ENCODE measurements around the gene TAMM41. TPM values are rescaled to one million over a fixed set of nuclear protein-coding genes. Genes with fewer than 3 reads are reported as not detected.

TAMM41 gene
- total RNA-seq, 1 experiment from 2014 or later: 24.3 TPM

GRCh38 chr3:11818033-11818432 is 28.7 kb downstream of the TAMM41 start:
- H3K56ac ChIP-seq (ENCODE audit: insufficient read length, low read depth, low read length): no peak overlapping the region
- peaks cover 0 to 31% (median 24%) of the 10 kb centered on the region in 3 experiments; a peak in 5 of 7 replicates for H3K36me3 Mint-ChIP-seq (ENCODE audit: insufficient read depth in 1 of 3, low read depth in 3 of 3)
- H3K4me1 Mint-ChIP-seq: no peaks in the 10 kb centered on the region
- no peaks in the 10 kb centered on the region for H3K9me3 ChIP-seq (ENCODE audit: control insufficient read depth, low read depth, low read length)
- DNase-seq: no peak
- no peak overlapping the region for H2AFZ ChIP-seq (ENCODE audit: low read length)
- no peak overlapping the region for H3K4me3 Mint-ChIP-seq
- no peaks in the 10 kb centered on the region for H3K79me1 ChIP-seq (ENCODE audit: insufficient read depth, low read depth, low read length, poor library complexity, severe bottlenecking)
- H3K27me3 Mint-ChIP-seq (ENCODE audit: low read depth): no peaks in the 10 kb centered on the region
- no peaks in the 10 kb centered on the region for H4K20me1 ChIP-seq (ENCODE audit: control insufficient read depth, insufficient read depth, insufficient read length)
- H3K9ac ChIP-seq (ENCODE audit: extremely low read depth, insufficient read length, low read length): no peak overlapping the region
- H2BK15ac ChIP-seq (ENCODE audit: low read depth, low read length): no peak overlapping the region
- no peak overlapping the region for H2AK5ac ChIP-seq (ENCODE audit: insufficient read length, low read length)
- no peak overlapping the region for H3T11ph ChIP-seq (ENCODE audit: low read length)
- no peak overlapping the region for H4K5ac ChIP-seq (ENCODE audit: insufficient read length, low read depth, low read length)
- H3K14ac ChIP-seq (ENCODE audit: insufficient read depth, low read length): no peak overlapping the region
- H3K79me2 ChIP-seq (ENCODE audit: insufficient read depth, low read length): no peaks in the 10 kb centered on the region
- H4K91ac ChIP-seq (ENCODE audit: insufficient read length, low read depth, low read length): no peak overlapping the region
- H3K18ac ChIP-seq (ENCODE audit: insufficient read length, low read depth, low read length): no peak overlapping the region
- H3K27ac Mint-ChIP-seq: no peak overlapping the region
- H2BK20ac ChIP-seq (ENCODE audit: low read depth, low read length, poor library complexity, severe bottlenecking): no peak overlapping the region
- H3K27me3 ChIP-seq (ENCODE audit: insufficient read depth, low read length): no peaks in the 10 kb centered on the region
- no peak for TF ChIP-seq CTCF (conservative IDR thresholded peaks at IDR 0.05)
- no peak overlapping the region for H3K27ac ChIP-seq (ENCODE audit: insufficient read length, low read depth, low read length)
- H3K4me1 ChIP-seq (ENCODE audit: insufficient read depth, low read length): no peaks in the 10 kb centered on the region
- no peaks in the 10 kb centered on the region for H3K9me3 Mint-ChIP-seq
- no peak overlapping the region for H3K4me2 ChIP-seq (ENCODE audit: insufficient read depth, insufficient read length, low read length)
- H2BK120ac ChIP-seq (ENCODE audit: low read depth, low read length, poor library complexity, severe bottlenecking): no peak overlapping the region
- no peaks in the 10 kb centered on the region for H3K23me2 ChIP-seq (ENCODE audit: insufficient read length, low read depth, low read length, poor library complexity, severe bottlenecking)
- H3K23ac ChIP-seq (ENCODE audit: insufficient read length, low read depth, low read length): no peak overlapping the region
- no peak overlapping the region for H3K4ac ChIP-seq (ENCODE audit: low read depth, low read length)
- no CpG with 5 or more reads among the region's 5 CpGs for WGBS (ENCODE audit: extremely low coverage, insufficient read length, low lambda C conversion rate)
- no peak overlapping the region for H2BK5ac ChIP-seq (ENCODE audit: insufficient read length, low read length)
- no peak overlapping the region for H2BK12ac ChIP-seq (ENCODE audit: insufficient read length, low read depth, low read length)
- H4K8ac ChIP-seq (replicated peaks; ENCODE audit: insufficient read length, low read depth, low read length): no peak overlapping the region
